ENCODE data around the gene AGPS. TPM values are rescaled to one million over a fixed set of nuclear protein-coding genes. Genes with fewer than 3 reads are reported as not detected.

Gene AGPS
- total RNA-seq, 4 donors from 2014 or later: 23.1 to 38.8 (median 24.7) TPM

DNA sequence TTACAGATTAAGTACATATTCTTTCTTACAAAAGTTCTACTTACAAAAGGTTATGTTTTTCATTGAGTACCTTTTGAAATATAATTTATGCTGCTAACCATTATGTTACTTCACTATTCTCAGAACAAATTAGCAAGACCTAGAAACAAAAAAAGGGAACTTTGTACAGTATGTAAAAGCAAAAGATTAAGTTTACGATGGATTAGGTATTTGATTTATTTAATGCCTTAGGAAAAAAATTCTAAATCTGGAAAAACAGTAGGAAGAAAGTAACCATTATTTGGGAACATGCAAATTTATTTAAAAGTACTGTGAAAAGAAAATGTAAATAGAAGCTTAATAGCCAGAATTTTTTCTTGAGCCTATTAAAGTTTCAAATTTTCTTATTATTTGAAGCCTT is 144.6 kb downstream of the AGPS start:
- 94 to 98% methylated on average over 1 of the region's 1 CpG for WGBS, 2 donors

DNA sequence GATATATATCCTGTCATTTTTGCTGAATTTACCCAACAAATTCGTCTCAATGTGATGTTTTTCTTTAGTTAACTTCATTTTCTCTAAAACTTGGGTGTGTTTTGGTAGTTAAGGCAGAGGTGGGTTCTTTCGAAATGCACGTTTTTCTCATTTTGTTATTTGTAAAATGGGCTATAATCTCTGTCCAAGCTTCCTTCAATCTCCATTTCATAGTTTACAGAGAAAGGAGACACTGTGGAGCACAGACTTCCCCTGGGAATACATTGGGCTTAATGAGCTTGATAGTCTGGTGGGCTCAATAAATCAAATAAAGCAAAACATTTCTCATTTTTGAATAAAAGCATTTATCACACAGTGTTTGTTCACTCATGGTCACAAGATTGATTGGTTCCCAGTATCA is 145.1 kb downstream of the AGPS start:
- DNase-seq: no peak
- Histone ChIP-seq H3K27me3 (no peaks in the 10 kb centered on the region), H3K9me3 (no peaks in the 10 kb centered on the region), H3K36me3 (no peaks in the 10 kb centered on the region), H3K4me1 (no peaks in the 10 kb centered on the region), H3K4me3 (replicated peaks in 1 of 3) (no peak overlapping the region), H3K27ac (no peak overlapping the region)
- WGBS, 2 donors: 57 to 68% methylated on average over 3 of the region's 3 CpGs
- TF ChIP-seq, protein P1, sequence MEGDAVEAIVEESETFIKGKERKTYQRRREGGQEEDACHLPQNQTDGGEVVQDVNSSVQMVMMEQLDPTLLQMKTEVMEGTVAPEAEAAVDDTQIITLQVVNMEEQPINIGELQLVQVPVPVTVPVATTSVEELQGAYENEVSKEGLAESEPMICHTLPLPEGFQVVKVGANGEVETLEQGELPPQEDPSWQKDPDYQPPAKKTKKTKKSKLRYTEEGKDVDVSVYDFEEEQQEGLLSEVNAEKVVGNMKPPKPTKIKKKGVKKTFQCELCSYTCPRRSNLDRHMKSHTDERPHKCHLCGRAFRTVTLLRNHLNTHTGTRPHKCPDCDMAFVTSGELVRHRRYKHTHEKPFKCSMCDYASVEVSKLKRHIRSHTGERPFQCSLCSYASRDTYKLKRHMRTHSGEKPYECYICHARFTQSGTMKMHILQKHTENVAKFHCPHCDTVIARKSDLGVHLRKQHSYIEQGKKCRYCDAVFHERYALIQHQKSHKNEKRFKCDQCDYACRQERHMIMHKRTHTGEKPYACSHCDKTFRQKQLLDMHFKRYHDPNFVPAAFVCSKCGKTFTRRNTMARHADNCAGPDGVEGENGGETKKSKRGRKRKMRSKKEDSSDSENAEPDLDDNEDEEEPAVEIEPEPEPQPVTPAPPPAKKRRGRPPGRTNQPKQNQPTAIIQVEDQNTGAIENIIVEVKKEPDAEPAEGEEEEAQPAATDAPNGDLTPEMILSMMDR (IDR thresholded peaks at IDR 0.05): no peak
- TF ChIP-seq POLR2A (IDR thresholded peaks at IDR 0.05): no peak
- intact Hi-C loops (cut with DNase I): no loop called here

More for the DNA sequence above, 144.6 kb downstream of the AGPS start:
- Histone ChIP-seq H3K4me1 (no peaks in the 10 kb centered on the region), H3K9me3 (no peaks in the 10 kb centered on the region), H3K27ac (no peak overlapping the region), H3K27me3 (no peaks in the 10 kb centered on the region), H3K36me3 (no peaks in the 10 kb centered on the region), H3K4me3 (replicated peaks in 1 of 3) (no peak overlapping the region)
- TF ChIP-seq POLR2A (IDR thresholded peaks at IDR 0.05): no peak
- TF ChIP-seq, protein P1 (IDR thresholded peaks at IDR 0.05): no peak
- DNase-seq: no peak
- intact Hi-C loops (cut with DNase I): no loop called here

DNA sequence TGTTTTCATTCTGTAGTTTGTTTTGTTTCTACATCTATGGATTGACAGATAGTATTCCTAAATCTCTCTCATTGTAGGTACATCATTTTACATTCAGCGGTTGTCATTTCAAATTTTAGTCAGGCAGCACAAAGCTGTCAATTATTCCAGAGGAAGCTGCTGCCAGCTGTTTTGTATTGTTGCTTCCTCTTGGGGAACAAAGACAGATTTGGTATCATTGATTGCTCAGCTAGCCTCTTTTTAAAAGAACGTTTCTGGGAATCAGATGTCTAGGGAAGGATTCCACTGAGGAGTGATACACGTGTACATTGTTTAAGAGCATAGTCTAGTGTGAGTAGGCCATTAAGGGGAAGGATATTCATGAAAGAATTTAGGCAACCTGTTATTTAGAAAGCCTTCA is 145.8 kb downstream of the AGPS start:
- intact Hi-C loops (cut with DNase I): no loop called here
- WGBS, 2 donors: 64 to 65% methylated on average over 3 of the region's 3 CpGs
- Histone ChIP-seq H3K9me3 (no peaks in the 10 kb centered on the region), H3K36me3 (no peaks in the 10 kb centered on the region), H3K27ac (no peak overlapping the region), H3K4me1 (no peaks in the 10 kb centered on the region), H3K27me3 (no peaks in the 10 kb centered on the region), H3K4me3 (replicated peaks in 1 of 3) (no peak overlapping the region)
- TF ChIP-seq, protein P1 (IDR thresholded peaks at IDR 0.05): no peak
- no peak for TF ChIP-seq POLR2A (IDR thresholded peaks at IDR 0.05)
- no peak for DNase-seq

DNA sequence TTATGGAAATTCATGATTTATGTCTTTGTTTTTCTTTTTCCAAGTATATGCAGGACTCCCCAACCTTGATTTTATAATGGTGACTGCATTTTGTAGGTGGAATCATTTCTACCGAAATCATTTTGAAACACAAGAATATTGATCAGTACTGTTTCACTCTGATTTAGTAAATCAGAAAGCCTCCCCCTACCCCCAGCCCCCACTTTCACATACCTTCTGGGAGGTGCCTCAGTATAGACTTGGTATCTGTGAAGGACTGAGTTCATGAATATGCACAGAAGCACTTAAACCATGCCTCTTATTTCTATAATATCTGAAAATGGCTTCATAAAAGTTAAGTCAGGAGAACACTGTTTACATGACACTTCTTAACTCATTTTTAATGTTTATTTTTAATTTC is 147.7 kb downstream of the AGPS start:
- Histone ChIP-seq H3K4me3 (replicated peaks in 1 of 3) (no peak overlapping the region), H3K27ac (no peak overlapping the region), H3K36me3 (no peaks in the 10 kb centered on the region), H3K9me3 (no peaks in the 10 kb centered on the region), H3K27me3 (no peaks in the 10 kb centered on the region), H3K4me1 (no peaks in the 10 kb centered on the region)
- TF ChIP-seq POLR2A (IDR thresholded peaks at IDR 0.05): no peak
- TF ChIP-seq, protein P1 (IDR thresholded peaks at IDR 0.05): no peak
- 94 to 100% methylated on average over 1 of the region's 1 CpG for WGBS, 2 donors
- intact Hi-C loops (cut with DNase I): no loop called here
- DNase-seq: no peak

DNA sequence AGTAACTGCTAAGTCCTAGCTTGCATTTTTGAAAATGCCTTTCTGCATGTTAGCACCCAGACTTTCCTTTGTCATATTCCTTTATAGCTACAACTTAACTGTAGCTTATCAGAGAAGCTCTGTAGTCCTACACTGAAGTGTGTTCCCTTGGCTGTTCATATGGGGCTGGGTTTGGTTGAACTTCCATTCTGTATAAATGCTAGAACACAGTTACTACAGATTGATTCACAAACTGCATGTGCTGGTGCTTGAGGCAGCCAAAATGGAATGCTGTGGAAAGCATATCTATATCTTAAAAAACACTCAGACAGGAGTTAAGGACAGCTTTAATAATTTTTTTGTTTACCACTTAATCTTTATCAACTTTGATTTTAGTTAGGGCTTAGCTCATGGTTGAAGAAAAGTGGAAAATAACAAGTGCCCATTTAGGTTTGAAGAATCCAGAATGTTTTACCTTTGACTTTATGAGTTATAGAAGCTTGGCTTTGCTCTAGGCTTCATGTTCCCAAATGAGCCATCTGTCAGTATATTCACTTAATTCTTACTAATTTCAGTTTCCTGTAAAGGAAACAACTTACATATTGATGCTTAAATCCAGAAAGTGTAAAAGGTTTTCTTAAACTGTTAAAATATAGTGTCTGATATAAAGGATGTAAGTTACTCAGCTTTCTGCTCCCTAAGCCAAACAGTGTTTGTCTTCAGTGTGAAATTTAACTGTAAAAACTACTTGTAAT is 148.9 kb downstream of the AGPS start:
- Histone ChIP-seq H3K9me3 (no peaks in the 10 kb centered on the region), H3K27me3 (no peaks in the 10 kb centered on the region), H3K4me1 (no peaks in the 10 kb centered on the region), H3K27ac (no peak overlapping the region), H3K36me3 (no peaks in the 10 kb centered on the region), H3K4me3 (replicated peaks in 1 of 3) (no peak overlapping the region)
- TF ChIP-seq, protein P1 (IDR thresholded peaks at IDR 0.05): no peak
- no peak for TF ChIP-seq POLR2A (IDR thresholded peaks at IDR 0.05)
- intact Hi-C loops (cut with DNase I): no loop called here
- DNase-seq: no peak
